Colon (tissue), 2 donors: ENCODE measurements around the gene PUS7.
"Not testable (repeated sequence)": the region's sequence is repeated elsewhere in the genome, so short reads cannot be mapped to it uniquely, and the experiment has no call there.

Experiments
- FAIRE-seq: peaks from 2 replicates; lab custom pipeline; 2012; peaks lifted over from hg19 to GRCh38; lab: Jason Lieb, UNC
- donor health status: control.
- donor health status: control.

PUS7 gene

DNA sequence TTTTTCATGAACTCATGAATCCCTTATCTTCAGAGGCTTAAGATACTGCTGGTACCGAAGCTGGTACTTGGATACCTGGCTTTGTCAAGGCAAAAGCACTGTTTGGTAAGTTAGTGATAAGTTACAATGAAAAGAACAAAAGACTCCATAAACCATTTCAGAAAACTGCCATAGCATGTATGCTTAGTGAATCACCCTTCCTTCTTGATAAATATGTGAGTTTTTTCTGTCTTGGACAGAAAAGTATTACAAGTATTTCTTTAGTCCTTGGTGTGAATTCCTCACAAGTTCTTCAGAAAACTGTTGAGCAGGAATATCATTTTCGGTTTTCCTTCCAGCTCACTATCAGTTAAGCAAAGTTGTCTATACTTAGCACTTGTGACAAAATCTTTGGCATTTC is 25.6 kb downstream of the PUS7 start:
- FAIRE-seq = no peak

DNA sequence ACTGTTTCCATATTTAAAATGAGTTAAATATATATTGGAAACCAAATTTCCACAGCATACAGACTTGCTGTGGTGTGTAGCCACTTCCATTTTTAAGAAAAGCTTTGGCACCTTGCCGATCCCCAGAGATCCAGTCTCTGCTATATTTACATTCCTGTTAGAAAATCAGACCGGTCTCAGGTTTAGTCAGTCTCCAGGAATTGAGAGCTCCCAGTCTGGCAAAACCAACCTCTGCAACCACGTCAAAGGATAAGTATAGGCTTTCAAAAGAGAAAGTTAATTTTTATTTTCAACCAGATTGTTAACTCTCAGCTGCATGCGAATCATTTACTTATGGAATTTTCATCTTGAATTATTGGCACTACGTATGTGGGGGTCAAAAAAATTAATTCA is 28.2 kb downstream of the PUS7 start:
- FAIRE-seq = no peak

DNA sequence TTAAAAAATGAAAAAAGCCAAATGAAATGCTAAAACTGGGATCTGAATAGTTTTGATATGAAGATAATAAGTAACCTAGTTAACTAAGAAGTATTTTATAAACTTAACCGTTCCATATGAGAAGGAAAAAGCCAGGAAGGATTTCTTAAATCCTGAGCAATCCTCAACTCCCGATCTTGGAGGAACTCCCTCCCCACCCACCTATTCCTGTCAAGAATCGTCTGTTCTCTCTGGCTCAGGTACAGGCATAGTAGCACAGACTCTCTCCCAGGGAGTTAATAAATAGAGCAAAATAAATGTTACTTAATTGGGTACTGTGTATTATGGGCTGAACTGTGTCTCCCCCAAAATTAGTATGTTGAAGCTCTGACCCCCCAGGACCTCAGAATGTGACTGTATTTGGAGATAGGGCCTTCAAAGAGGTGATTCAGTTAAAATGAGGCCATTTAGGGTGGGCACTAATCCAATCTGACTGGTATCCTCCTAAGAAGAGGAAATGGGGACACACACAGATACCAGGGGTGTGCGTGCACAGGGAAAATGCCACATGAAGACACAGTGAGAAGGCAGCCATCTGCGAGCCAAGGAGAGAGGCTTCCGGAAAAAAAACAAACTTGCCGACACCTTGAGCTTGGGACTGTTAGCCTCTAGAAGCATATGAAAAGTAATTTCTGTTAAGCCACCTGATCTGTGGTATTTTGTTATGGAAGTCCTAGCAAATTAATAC is 28.7 kb downstream of the PUS7 start:
- FAIRE-seq = no peak

DNA sequence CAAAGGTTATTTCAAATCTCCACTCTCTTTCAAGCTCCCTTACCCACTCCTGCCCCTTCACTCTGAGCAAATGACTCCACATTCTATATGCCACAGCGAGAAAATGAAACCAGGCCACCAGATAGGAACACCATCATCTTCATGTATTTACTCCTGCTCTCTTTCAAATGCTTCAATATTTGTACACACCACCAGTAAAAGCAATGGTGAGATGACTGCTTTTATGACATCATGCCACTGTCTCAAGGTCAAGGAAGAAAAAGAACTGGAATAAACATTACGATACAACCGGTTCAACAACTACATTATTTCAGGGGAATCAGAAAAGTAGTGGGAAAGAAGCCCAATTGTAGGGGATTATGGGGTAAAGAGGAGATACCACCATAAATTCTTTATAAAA is 32.7 kb downstream of the PUS7 start:
- no peak for FAIRE-seq

DNA sequence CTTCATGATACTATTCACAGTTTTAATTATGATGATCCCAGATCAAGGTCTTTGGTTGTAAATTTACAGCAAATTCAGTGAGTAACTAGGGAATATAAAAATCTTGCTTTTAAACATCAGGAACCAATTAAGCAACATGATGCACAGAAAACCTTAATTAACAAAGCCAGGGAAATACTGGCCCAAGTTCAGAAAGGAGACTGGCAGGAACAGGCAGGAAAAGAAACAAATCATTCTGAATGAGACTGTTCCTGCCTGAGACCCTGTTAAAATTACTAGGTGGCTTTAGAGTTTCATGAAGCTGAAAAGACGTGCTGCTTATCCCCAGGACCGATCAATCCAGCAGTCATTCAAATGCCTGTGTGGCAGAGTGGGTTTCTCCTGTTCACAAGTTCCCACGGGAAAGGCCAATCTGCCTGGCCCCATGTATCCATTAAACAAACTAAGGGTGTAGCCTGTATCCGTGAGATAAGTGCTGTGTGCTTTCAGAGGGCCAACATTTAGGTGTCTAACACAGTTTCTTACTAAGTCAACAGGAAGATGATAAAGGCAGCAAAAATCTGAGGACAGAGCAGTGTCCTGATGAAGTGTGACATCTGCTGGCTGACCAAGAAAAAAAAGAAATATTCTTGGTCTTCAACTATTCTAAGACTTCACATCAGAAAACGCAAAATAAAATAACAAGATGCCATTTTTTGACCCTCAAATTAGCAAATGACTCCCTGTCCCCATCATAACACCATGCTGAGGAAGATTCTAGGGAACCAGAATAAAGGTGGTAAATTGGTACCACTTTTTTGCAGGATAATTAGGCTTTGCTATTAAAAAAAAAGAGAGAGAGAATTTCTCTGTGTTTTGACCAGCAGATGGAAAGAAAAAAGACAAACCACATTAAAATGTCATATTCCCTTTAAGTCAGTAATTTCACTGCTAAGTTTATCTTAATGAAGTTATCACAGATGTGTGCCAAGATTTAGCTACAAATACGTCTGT is 34.2 kb downstream of the PUS7 start:
- FAIRE-seq = no peak

DNA sequence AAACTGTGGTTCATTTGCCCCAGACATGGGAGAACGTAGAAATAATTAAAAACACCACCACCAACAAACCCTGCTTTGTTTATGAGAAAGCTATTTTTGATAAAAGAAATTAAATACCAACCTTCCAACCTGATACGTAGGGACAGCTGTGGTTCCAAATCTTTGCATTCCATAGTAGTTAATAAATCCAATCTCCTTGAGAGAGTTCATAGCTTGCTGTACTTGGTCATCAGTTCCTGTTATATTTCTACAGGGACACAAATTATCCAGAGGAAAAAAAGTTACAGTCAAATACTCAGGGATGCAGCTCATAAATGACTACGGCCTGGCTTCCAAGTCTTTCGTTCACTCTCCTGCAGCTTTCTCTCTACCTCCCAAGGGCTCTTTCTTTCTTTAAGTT is 41.1 kb downstream of the PUS7 start:
- FAIRE-seq = no peak

DNA sequence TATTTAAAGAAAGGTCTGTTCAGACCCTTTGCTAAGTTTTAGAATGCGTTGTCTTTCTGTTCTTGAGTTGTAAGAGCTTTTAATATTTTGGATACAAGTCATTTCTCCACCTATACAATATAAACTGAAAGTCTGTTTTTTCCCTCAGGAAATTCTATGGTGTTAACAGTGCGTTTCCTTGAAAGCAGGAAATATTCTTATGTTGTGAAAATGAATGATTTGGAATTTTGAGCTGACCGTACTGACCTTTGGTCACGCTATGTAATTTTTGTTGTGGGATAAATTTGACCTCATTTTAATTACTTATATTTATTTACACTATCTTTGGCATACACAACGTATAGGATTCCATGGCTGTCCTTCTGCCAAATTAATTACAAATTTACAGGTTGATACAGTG is 43.5 kb downstream of the PUS7 start:
- FAIRE-seq = no peak

DNA sequence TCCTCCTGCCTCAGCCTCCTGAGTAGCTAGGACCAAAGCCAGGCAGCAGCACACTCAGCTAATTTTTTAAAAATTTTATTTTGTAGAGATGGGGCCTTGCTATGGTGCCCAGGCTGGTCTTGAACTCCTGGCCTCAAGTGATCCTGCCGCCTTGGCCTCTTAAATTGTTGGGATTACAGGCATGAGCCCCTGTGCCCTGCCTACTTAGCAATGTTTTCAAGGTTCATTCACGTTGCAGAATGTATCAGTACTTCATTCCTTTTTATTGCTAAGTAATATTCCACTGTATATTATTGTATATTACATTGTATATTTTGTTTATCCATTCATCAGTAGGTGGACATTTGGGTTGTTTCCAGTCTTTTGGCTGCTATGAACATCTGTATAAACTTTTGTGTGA is 44.2 kb downstream of the PUS7 start:
- FAIRE-seq = no peak

DNA sequence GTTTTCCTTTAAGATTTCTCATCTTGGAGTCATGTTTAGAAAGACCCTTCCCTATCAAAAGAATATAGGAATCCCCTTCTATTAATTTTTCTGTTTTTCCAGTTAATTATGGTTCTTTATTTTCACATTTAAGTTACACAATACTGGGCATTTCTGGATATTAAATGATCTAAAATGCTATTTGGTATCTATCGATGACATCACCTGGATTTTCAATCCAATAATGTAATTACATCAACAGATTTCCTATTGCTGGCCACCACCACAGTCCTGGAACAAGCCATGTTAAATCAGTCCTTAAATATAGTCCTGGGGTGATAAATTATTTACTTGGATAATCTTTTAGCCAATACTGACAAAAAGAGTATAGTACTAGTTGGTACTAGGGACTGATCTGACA is 48.0 kb downstream of the PUS7 start:
- no peak for FAIRE-seq

DNA sequence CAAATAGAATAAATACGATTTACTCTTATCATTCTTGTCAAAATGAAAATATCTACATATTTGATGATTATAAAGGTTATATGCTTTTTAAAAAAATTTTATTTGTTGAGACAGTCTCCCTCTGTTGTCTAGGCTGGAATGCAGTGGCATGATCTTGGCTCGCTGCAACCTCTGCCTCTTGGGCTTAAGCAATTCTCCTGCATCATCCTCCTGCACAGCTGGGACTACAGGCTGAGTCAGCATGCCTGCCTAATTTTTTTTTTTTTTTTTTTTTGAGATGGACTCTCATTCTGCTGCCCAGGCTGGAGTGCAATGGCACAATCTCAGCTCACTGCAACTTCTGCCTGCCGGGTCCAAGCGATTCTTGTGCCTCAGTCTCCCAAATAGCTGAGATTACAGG is 48.9 kb downstream of the PUS7 start:
- FAIRE-seq = no peak

DNA sequence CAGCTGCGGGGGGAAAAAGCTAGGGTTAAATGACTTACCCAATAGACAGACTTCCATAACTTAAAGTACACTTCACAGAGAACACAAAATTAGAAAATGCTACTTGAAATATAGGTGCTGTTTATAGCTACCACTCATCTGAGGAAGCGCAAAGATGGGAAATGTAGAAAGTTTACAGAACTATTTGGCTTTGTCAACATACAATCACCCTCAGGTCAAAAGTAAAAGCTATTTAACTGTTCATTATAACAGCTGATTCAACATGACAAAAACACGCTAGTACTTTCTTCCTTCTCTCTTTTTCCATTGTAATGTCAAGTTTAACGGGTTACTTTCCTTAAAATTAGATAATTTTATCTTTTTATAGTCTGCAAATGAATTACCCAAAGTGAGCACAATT is 51.2 kb downstream of the PUS7 start:
- no peak for FAIRE-seq

DNA sequence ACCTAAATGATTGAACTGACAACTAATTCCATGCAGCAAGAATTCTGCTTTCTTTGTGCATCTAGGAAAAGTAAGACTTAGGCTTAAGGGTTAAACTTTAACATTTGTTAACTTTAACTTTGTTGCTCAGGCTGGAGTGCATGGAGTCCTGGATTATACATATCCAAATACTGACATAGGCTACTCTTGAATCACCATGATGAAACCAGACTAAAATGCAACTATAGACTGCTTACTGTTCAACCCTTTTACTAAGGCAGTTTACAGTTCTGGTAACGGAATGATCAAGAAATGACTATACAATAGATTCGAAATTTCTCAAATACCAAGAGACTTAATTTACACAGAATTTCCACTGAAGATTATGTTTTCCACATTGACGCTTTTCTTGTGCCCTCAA is 52.0 kb downstream of the PUS7 start:
- no peak for FAIRE-seq

DNA sequence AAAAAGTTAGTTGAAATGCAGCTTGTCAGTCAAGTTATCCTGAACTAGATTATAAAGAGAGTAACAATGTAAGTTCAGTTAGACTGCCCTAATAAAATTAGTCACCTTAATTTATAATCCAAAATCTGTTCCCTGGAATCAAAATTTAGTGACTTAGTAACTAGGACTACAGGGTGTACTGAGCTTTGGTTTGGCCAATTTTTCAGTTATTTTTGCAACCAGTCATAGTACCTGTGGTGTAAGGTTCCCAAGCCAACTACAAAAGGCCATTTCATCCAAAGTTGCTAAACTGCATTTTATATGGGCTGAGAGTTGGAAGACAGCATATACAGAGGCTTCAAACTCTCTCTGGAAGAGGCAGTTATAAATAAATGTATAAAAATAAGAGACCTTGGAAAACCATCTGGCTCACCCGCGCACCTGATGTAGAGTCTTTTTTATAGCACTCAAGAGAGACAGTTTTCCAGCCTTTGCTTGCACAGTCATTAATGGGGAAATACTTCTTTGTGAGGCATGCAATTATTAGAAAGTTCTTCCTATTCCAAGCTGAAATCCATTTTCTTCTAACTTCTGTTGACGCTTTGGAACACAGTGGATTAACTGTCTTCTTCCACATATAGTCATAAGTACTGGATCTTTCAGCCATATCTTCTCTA is 59.2 kb downstream of the PUS7 start:
- FAIRE-seq = no peak

DNA sequence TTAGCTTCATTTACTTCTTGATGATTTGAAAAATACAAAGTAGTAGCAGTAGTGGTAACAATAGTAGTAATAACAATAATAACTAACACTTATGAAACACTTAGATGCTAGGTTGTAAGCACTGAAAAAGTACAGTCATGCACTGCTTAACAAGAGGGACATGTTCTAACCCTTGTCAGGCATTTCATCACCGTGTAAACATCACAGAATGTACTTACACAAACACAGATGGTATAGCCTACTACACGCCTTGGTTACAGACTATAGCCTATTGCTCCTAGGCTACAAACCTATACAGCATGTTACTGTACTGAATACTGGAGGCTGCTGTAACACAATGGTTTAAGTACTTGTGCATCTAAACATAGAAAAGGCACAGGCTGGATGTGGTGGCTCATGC is 60.6 kb downstream of the PUS7 start:
- FAIRE-seq = no peak

DNA sequence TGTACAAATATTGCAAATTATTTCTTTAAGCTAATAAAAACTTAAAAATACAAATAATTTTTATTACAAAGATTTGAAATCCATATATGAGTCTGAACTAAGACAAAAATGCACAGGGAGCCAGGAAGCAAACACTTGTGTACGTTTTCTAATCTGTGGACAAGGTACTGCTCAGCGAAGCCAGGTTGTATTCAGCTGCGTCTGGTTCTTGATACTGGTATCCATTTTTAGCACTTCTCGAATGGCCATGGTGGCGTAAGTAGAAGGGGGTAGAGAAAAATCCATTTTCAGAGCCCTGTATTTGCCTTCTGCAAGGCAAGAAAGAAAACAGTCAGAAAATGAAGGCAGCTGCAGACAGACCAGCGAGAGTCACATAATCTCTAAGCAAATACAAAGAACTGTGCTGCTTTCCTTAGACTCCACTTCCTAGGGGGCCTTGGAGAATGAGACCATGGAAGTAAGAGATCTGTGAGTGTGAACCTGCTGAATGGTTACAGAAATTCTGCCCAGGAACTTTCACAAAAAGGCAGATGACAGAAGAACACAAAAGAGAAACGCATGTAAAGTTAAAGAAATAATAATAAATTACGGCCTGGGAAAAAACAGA is 64.3 kb downstream of the PUS7 start:
- no peak for FAIRE-seq

DNA sequence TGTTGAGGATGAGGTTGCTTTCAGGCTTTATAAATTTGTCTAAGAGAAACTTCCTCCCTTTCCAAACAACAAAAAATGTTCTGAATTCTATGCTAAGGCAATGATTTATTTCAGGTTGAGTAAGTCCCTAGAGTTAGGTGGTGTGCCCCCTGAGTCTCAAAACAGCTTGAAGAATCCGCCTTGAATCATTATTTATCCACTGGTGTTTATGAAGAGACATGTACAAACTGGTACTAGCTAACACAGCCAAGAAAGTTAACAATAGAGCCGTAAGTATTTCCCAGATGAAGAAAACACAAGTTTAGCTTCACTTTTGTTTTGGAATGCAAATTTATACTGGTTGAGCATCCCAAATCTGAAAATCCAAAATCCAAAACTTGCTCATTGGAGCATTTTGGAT is 67.2 kb downstream of the PUS7 start:
- no peak for FAIRE-seq

DNA sequence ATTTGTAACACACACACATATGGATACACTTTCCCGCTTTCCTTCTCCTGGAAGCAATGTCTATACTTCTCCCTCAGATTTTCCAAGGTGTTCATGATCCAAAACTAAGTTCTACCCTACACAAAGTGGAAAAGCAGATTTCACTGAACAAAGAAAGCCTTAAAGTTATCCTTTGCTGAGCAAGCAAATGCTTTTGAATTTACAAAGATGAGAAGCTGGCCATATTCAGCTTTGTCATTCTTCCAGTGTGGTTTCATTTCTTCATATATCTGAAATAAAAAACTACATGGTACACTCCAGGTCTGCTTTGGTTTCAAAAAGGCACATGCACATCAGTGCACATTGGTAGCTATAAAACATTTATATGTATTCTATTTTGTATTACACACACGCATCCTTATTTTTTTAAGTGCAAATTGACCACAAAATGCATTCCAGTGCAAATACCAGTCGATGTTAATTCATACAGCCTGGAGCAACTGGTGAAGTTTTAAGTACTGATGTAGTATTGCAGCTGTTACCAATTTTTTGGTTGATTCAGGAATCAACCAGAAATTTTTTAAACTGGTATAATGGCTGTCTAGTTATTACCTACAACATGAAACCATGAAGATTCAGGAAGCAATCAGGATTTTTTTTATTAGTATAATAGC is 67.8 kb downstream of the PUS7 start:
- FAIRE-seq = no peak

DNA sequence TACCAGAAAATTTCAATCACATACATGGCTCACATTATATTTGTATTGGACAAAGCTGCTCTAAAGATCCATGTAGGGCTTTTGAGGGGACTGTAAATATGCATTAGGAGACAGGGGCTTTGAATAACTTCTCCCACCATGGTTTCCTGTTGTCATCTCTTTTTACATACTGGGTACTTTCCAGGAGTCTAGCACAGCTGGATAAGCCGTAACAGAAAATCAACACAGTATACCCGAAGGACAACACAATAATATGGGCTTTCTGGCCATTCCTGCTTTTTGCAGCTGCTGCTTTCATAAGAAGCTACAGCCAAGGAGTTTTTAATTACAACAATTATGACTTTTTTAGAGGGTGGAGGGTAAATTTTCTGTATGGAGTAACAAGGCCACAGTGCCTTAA is 70.0 kb downstream of the PUS7 start:
- FAIRE-seq = no peak

DNA sequence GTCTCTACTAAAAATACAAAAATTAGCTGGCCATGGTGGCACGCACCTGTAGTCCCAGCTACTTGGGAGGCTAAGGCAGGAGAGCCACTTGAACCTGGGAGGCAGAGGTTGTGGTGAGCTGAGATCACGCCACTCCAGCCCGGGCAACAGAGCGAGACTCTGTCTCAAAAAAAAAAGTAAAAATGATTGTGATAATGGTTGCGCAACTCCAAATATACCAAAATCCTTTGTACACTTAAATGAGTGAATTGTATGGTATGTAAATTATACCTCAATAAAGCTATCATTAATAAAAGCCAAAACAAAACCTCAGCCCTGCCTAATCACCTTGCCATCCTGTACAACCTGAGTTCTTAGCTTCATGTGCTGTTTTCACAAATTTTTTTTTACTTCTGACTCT is 71.2 kb downstream of the PUS7 start:
- FAIRE-seq = not testable (repeated sequence)

DNA sequence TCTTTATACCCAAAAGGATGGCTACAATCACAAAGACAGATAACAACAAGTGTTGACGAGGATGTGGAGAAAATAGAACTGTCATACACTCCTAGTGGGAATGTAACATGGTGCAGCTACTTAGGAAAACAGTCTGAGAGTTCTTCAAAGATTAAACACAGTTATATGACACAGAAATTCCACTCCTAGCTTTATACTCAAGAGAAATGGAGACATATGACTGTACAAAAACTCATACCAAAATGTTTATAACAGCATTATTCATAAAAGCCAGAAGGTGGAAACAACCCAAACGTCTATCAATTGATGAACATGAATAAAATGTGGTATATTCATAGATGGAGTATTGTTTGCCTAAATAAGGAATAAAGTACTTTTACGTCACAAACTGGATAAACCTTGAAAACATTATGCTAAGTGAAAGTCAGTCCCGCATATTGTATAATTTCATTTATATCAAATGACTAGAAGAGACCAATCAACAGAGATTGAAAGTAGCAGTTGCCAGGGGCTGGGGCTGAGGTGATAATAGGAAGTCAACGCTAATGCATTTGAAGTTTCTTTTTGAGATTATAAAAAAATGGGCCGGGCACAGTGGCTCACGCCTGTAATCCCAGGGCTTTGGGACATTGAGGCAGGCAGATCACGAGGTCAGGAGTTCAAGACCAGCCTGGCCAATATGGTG is 71.8 kb downstream of the PUS7 start:
- FAIRE-seq = no peak

DNA sequence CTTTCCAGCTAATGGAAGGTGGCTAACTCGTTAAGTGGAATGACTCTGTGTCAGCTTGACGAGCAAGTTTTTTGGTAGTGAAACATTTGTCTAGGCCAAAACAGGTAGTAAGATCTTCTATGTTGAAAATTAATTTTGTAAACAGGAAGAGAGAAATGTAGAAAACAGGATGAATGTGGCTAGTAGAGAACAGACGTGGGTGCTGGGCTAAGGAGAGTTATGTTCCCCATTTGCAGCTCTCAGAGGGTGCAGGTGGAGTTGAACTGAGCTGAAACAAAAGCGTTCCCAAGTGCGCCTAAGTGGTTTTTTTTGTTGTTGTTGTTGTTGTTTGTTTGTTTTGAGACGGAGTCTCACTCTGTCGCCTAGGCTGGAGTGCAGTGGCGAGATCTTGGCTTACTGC is 73.9 kb downstream of the PUS7 start:
- FAIRE-seq = no peak
